Karpas-422 (cell line): ENCODE results near the gene VWA1. TPM values are rescaled to one million over a fixed set of nuclear protein-coding genes. Genes with fewer than 3 reads are reported as not detected.
"Not testable (repeated sequence)": the region's sequence is repeated elsewhere in the genome, so short reads cannot be mapped to it uniquely, and the experiment has no call there.

ENCODE experiments used
- DNase-seq: peaks from one replicate; pipeline ENCODE4 v3.0.0-alpha.2; 2015
- H2AFZ ChIP-seq: fragments of 200-600 bp; sonication (generic); 2 replicates; pipeline ENCODE4 v1.6.1; 2014; ENCODE audit warnings: antibody characterized with exemption, low read length, mixed read lengths
- H3K27ac ChIP-seq: fragments of 200-600 bp; sonication (generic); 2 replicates; pipeline ENCODE4 v1.5.1; 2014; ENCODE audit warnings: mild to moderate bottlenecking, low read length, moderate library complexity
- H3K27me3 ChIP-seq: fragments of 200-600 bp; sonication (generic); 2 replicates; pipeline ENCODE4 v1.6.1; 2014; ENCODE audit warnings: low read length, mixed read lengths
- H3K36me3 ChIP-seq: fragments of 200-600 bp; sonication (generic); 2 replicates; pipeline ENCODE4 v1.6.1; 2014; ENCODE audit warnings: low read length, mixed read lengths; ENCODE audit not compliant: insufficient read depth
- H3K4me1 ChIP-seq: fragments of 200-600 bp; sonication (generic); 2 replicates; pipeline ENCODE4 v1.6.1; 2014; ENCODE audit warnings: mild to moderate bottlenecking, low read length, mixed read lengths
- H3K4me2 ChIP-seq: fragments of 200-600 bp; sonication (generic); 2 replicates; pipeline ENCODE4 v1.6.1; 2014; ENCODE audit warnings: low read length, low read depth, mild to moderate bottlenecking; ENCODE audit not compliant: poor library complexity, severe bottlenecking
- H3K4me3 ChIP-seq: fragments of 200-600 bp; sonication (generic); 2 replicates; pipeline ENCODE4 v1.5.1; 2014; ENCODE audit warnings: mild to moderate bottlenecking, antibody characterized with exemption, low read length, mixed read lengths
- H3K79me2 ChIP-seq: fragments of 200-600 bp; sonication (generic); 2 replicates; pipeline ENCODE4 v1.6.1; 2014; ENCODE audit warnings: mild to moderate bottlenecking, low read length, mixed read lengths
- H3K9ac ChIP-seq: fragments of 200-600 bp; sonication (generic); 2 replicates; pipeline ENCODE4 v1.6.0; 2014; ENCODE audit warnings: low read length
- H3K9me2 ChIP-seq: fragments of 200-600 bp; sonication (generic), shearing (Covaris generic); replicated peaks from 2 replicates; pipeline ENCODE4 v1.6.0; 2014; ENCODE audit warnings: mild to moderate bottlenecking, low read length, moderate library complexity; ENCODE audit not compliant: insufficient read depth
- H3K9me3 ChIP-seq: fragments of 300-700, 200-600 bp; sonication (generic); 2 replicates; pipeline ENCODE4 v1.6.1; 2014; ENCODE audit warnings: low read length, mixed read lengths
- H4K20me1 ChIP-seq: fragments of 200-600 bp; sonication (generic); 2 replicates; pipeline ENCODE4 v1.6.1; 2014; ENCODE audit warnings: mild to moderate bottlenecking, antibody characterized with exemption, low read length, low read depth; ENCODE audit not compliant: insufficient read depth
- total RNA-seq: library from RNA; depleted of rRNA; stranded (reverse); fragments of >200 nt; shearing (Covaris generic); gene quantifications from 2 replicates; pipeline ENCODE4 v1.2.3, GENCODE V29; 2014; ENCODE audit warnings: low replicate concordance

Gene VWA1
- total RNA-seq, 1 experiment from 2014 or later: not detected

DNA sequence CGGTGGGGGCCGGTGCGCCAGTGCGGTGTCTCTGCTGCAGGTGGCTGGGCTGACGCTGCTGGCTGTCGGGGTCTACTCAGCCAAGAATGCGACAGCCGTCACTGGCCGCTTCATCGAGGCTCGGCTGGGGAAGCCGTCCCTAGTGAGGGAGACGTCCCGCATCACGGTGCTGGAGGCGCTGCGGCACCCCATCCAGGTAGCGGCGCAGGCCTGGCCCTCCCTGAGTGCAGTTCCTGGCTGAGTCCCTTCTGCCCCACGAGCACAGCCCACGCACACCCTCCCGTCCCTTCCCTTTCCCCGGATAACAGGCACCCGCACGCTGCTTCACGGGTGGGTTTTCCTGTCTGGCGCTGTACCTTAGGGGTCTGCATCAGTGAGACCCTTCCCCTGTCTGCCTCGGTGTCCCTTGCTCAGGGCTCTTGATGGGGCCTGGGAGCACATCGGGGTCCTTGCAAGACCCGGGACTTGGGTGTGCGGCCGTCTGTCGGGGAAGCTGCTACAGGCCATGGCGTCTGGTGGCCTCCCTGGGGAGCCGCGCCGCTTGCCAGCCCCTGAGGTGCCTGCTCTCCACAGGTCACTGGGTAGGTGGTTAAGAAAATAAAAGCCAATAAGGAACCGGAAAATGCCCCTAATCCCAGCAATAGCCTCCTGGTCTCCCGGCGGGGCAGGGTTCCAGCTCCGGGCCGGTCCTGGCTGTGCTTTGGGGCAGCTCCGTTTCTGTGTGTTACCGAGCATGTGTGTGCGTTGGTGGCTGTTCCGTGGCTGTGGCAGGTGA lies 49.7 kb downstream of the VWA1 start:
- H3K4me1 ChIP-seq, H3K9ac ChIP-seq, H3K4me2 ChIP-seq, H3K4me3 ChIP-seq, H3K9me3 ChIP-seq, H3K27me3 ChIP-seq, H3K79me2 ChIP-seq, H3K9me2 ChIP-seq, H2AFZ ChIP-seq, H3K27ac ChIP-seq, H4K20me1 ChIP-seq, DNase-seq: not testable (repeated sequence)
- H3K36me3 ChIP-seq: peaks cover 23% of the 10 kb centered on the region

DNA sequence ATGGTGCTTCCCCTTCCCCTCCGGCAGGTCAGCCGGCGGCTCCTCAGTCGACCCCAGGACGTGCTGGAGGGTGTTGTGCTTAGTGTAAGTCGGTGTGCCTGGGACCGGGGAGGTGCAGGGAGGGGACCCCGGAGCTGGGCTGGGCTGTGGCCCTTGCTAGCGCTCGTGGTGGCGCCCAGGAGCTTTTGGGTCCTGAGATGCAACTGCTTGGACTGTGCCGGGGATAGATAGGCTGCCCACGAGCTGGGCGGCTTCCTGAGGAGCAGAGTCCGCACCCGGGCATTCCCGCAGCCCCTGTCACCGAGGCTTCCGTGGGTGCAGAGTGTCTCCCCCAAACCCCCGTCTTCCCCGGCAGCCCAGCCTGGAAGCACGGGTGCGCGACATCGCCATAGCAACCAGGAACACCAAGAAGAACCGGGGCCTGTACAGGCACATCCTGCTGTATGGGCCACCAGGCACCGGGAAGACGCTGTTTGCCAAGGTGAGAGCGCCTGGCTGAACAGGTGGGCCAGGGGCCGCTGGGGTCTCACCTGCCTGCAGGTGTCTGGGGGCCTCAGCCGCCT lies 50.3 kb downstream of the VWA1 start:
- not testable (repeated sequence) for H3K27me3 ChIP-seq, H4K20me1 ChIP-seq, H3K4me2 ChIP-seq, H3K9ac ChIP-seq, H3K9me2 ChIP-seq, DNase-seq, H2AFZ ChIP-seq, H3K79me2 ChIP-seq, H3K27ac ChIP-seq, H3K4me3 ChIP-seq, H3K4me1 ChIP-seq, H3K9me3 ChIP-seq
- peaks cover 27% of the 10 kb centered on the region for H3K36me3 ChIP-seq

DNA sequence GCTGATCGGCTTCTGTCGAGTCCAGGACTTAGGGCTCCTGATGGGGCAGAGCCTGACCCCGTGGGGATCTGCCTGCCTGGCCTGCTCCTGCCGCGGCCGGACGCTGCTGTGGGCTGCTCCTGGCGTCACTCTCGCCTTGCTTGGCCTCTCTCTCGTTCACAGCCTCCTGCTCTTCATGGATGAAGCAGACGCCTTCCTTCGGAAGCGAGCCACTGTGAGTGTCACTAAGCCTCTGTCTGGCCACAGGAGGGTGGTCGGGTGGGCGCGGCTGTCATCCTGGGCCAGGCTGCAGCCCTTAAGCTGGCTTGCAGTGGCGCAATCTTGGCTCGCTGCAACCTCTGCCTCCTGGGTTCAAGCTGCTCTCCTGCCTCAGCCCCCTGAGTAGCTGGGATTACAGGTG lies 52.2 kb downstream of the VWA1 start:
- Histone ChIP-seq H3K27me3 (no peaks in the 10 kb centered on the region), H2AFZ (no peak overlapping the region), H3K9me2 (no peaks in the 10 kb centered on the region), H3K36me3 (peaks cover 38% of the 10 kb centered on the region), H4K20me1 (no peaks in the 10 kb centered on the region), H3K9me3 (no peaks in the 10 kb centered on the region), H3K79me2 (no peaks in the 10 kb centered on the region), H3K9ac (no peak overlapping the region), H3K27ac (no peak overlapping the region), H3K4me1 (no peaks in the 10 kb centered on the region), H3K4me2 (no peak overlapping the region), H3K4me3 (no peak overlapping the region)
- no peak for DNase-seq

DNA sequence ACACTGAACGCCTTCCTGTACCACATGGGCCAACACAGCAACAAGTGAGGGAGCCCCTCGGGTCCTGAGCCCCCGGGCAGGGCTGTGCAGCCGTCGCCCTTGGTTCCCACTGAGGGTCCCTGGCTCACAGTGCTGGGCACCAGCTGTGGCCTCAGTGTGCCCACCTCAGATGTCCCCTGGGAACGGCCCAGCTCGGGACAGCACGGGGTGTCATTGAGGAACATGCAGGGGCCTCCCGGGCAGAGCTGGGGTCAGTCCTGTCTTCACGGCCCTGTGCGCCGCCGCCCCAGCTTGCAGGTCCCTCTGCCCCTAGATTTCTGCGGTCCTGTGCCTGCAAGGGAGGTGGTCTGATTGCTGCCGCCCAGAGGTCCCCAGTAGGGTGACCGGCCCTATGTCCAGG lies 53.7 kb downstream of the VWA1 start:
- Histone ChIP-seq H3K27ac (no peak overlapping the region), H3K4me2 (no peak overlapping the region), H3K27me3 (no peaks in the 10 kb centered on the region), H3K9me2 (no peaks in the 10 kb centered on the region), H2AFZ (no peak overlapping the region), H3K36me3 (peaks cover 41% of the 10 kb centered on the region), H3K9ac (no peak overlapping the region), H4K20me1 (no peaks in the 10 kb centered on the region), H3K79me2 (no peaks in the 10 kb centered on the region), H3K4me3 (no peak overlapping the region), H3K9me3 (no peaks in the 10 kb centered on the region), H3K4me1 (no peaks in the 10 kb centered on the region)
- no peak for DNase-seq

DNA sequence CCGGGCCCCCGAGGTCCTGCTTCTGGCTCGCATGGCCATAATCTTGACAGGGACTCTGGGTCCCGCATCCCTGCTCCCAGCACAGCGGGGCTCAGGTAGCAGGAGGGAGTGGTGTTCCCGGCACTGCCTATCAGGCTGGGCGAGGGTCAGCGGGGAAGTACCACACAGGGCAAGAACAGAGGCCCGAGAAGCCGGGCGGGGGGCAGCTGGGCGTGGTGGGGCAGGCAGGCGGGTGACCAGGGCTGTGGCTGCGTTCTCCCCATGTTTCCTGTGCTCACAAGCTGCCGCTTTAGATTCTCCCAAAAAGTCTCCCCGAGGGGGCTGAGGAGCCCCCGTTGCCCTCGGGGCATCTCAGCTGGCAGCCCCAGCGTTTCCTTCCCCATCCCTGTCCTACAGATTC lies 54.4 kb downstream of the VWA1 start:
- no peaks in the 10 kb centered on the region for H3K9me2 ChIP-seq
- H2AFZ ChIP-seq: no peak overlapping the region
- H3K9me3 ChIP-seq: no peaks in the 10 kb centered on the region
- H4K20me1 ChIP-seq: no peaks in the 10 kb centered on the region
- H3K36me3 ChIP-seq: peaks cover 41% of the 10 kb centered on the region
- no peaks in the 10 kb centered on the region for H3K79me2 ChIP-seq
- H3K27me3 ChIP-seq: no peaks in the 10 kb centered on the region
- DNase-seq: no peak
- no peak overlapping the region for H3K4me3 ChIP-seq
- no peaks in the 10 kb centered on the region for H3K4me1 ChIP-seq
- no peak overlapping the region for H3K9ac ChIP-seq
- H3K27ac ChIP-seq: no peak overlapping the region
- no peak overlapping the region for H3K4me2 ChIP-seq

- DNase-seq: no peak
- Histone ChIP-seq H3K9ac (no peak overlapping the region), H3K4me1 (no peaks in the 10 kb centered on the region), H3K36me3 (peaks cover 41% of the 10 kb centered on the region), H3K27ac (no peak overlapping the region), H2AFZ (no peak overlapping the region), H4K20me1 (no peaks in the 10 kb centered on the region), H3K4me3 (no peak overlapping the region), H3K79me2 (no peaks in the 10 kb centered on the region), H3K27me3 (no peaks in the 10 kb centered on the region), H3K9me2 (no peaks in the 10 kb centered on the region), H3K4me2 (no peak overlapping the region), H3K9me3 (no peaks in the 10 kb centered on the region)
These were observed 55.2 kb downstream of the VWA1 start for GRCh38 chr1:1490633-1491230.

- Histone ChIP-seq H3K9me3 (no peaks in the 10 kb centered on the region), H3K27ac (no peak overlapping the region), H3K4me3 (no peak overlapping the region), H3K36me3 (peaks cover 41% of the 10 kb centered on the region), H2AFZ (no peak overlapping the region), H3K4me1 (no peaks in the 10 kb centered on the region), H3K9me2 (no peaks in the 10 kb centered on the region), H3K9ac (no peak overlapping the region), H3K4me2 (no peak overlapping the region), H4K20me1 (no peaks in the 10 kb centered on the region), H3K27me3 (no peaks in the 10 kb centered on the region), H3K79me2 (no peaks in the 10 kb centered on the region)
- DNase-seq: no peak
These were observed 56.1 kb downstream of the VWA1 start for GRCh38 chr1:1491601-1492000.
